Mesothelial cell of epicardium (in vitro differentiated cells): ENCODE measurements around the gene CA5A. TPM values are rescaled to one million over a fixed set of nuclear protein-coding genes. Genes with fewer than 3 reads are reported as not detected.
"Not testable (repeated sequence)": the region's sequence is repeated elsewhere in the genome, so short reads cannot be mapped to it uniquely, and the experiment has no call there.

ENCODE experiments used
- DNase-seq, 2 experiments: peaks; one replicate each; pipeline ENCODE4 v3.0.0; 2021; ENCODE audit warnings: low spot score in 2 of 2; ENCODE audit not compliant: unreplicated experiment in 2 of 2
- H3K27ac Mint-ChIP-seq: 2 replicates; pipeline ENCODE4 v1.8.0; 2021; ENCODE audit warnings: mixed read lengths
- H3K27me3 Mint-ChIP-seq: 2 replicates; pipeline ENCODE4 v1.8.0; 2021; ENCODE audit warnings: low read depth, mixed read lengths
- H3K36me3 Mint-ChIP-seq: 2 replicates; pipeline ENCODE4 v1.8.0; 2021; ENCODE audit warnings: mixed read lengths
- H3K4me1 Mint-ChIP-seq: 2 replicates; pipeline ENCODE4 v1.8.0; 2021; ENCODE audit warnings: mixed read lengths
- H3K4me3 Mint-ChIP-seq: 2 replicates; pipeline ENCODE4 v1.8.0; 2021; ENCODE audit warnings: mild to moderate bottlenecking, moderate library complexity, mixed read lengths
- H3K9me3 Mint-ChIP-seq: 2 replicates; pipeline ENCODE4 v1.8.0; 2021; ENCODE audit warnings: mixed read lengths
- total RNA-seq: library from RNA; stranded (reverse); gene quantifications from 3 replicates; pipeline ENCODE4 v1.2.1, GENCODE V29; 2021
- TF ChIP-seq, protein P1 (sequence below): fragments of 200-600 bp; sonication (generic); IDR thresholded peaks from one replicate; pipeline ENCODE4 v1.5.0; 2021; ENCODE audit warnings: antibody characterized with exemption; ENCODE audit not compliant: unreplicated experiment

CA5A gene
- total RNA-seq, 1 donor from 2014 or later: not detected

GRCh38 chr16:87900489-87900888 is 35.8 kb downstream of the CA5A start:
- DNase-seq, H3K9me3 Mint-ChIP-seq, H3K4me3 Mint-ChIP-seq, H3K27ac Mint-ChIP-seq, H3K36me3 Mint-ChIP-seq, H3K27me3 Mint-ChIP-seq, H3K4me1 Mint-ChIP-seq: not testable (repeated sequence)

- H3K9me3 Mint-ChIP-seq: no peaks in the 10 kb centered on the region
- H3K4me1 Mint-ChIP-seq: no peaks in the 10 kb centered on the region
- TF ChIP-seq, protein P1, sequence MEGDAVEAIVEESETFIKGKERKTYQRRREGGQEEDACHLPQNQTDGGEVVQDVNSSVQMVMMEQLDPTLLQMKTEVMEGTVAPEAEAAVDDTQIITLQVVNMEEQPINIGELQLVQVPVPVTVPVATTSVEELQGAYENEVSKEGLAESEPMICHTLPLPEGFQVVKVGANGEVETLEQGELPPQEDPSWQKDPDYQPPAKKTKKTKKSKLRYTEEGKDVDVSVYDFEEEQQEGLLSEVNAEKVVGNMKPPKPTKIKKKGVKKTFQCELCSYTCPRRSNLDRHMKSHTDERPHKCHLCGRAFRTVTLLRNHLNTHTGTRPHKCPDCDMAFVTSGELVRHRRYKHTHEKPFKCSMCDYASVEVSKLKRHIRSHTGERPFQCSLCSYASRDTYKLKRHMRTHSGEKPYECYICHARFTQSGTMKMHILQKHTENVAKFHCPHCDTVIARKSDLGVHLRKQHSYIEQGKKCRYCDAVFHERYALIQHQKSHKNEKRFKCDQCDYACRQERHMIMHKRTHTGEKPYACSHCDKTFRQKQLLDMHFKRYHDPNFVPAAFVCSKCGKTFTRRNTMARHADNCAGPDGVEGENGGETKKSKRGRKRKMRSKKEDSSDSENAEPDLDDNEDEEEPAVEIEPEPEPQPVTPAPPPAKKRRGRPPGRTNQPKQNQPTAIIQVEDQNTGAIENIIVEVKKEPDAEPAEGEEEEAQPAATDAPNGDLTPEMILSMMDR: no peak
- no peaks in the 10 kb centered on the region for H3K36me3 Mint-ChIP-seq
- H3K4me3 Mint-ChIP-seq: no peak overlapping the region
- no peak overlapping the region for H3K27ac Mint-ChIP-seq
- H3K27me3 Mint-ChIP-seq: no peaks in the 10 kb centered on the region
- DNase-seq: no peak
Observed at GRCh38 chr16:87897521-87898505, 38.5 kb downstream of the CA5A start.

GRCh38 chr16:87896924-87897520 is 39.3 kb downstream of the CA5A start:
- H3K4me1 Mint-ChIP-seq, DNase-seq, H3K4me3 Mint-ChIP-seq, H3K36me3 Mint-ChIP-seq, H3K27ac Mint-ChIP-seq, H3K9me3 Mint-ChIP-seq, H3K27me3 Mint-ChIP-seq: not testable (repeated sequence)

DNA sequence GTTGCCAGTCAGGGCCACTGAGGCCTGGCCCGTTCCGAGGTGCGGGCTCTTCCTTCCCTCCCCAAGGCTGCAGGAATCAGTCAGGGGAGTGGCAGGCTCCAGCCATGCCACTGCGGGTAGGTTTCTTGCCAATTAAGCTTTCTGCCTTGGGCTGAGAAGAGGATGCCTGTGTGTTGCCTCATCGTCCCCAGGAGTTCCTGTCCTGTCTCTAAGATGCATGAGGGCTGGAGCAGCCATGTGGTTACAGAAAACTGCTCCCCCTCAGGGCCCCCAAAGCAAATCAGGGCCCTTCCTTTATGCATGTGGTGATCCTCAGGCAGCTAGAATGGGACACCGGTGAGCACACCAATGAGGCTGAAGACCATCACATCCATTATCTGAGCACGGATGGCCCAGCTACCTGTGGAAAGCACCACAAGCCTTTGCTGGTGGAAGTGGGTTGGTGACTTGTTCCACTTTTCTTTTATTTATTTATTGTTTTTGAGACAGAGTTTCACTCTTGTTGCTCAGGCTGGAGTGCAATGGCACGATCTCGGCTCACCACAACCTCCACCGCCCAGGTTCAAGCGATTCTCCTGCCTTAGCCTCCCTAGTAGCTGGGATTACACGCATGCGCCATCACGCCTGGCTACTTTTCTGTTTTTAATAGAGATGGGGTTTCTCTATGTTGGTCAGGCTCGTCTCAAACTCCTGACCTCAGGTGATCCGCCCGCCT is 40.0 kb downstream of the CA5A start:
- not testable (repeated sequence) for H3K27ac Mint-ChIP-seq, H3K36me3 Mint-ChIP-seq, DNase-seq, H3K4me1 Mint-ChIP-seq, H3K4me3 Mint-ChIP-seq, H3K27me3 Mint-ChIP-seq, H3K9me3 Mint-ChIP-seq

GRCh38 chr16:87895641-87896141 is 40.6 kb downstream of the CA5A start:
- H3K36me3 Mint-ChIP-seq: no peaks in the 10 kb centered on the region
- TF ChIP-seq, protein P1: no peak
- no peaks in the 10 kb centered on the region for H3K9me3 Mint-ChIP-seq
- H3K27ac Mint-ChIP-seq: no peak overlapping the region
- DNase-seq: no peak
- H3K4me3 Mint-ChIP-seq: no peak overlapping the region
- no peaks in the 10 kb centered on the region for H3K27me3 Mint-ChIP-seq
- H3K4me1 Mint-ChIP-seq: no peaks in the 10 kb centered on the region

GRCh38 chr16:87894005-87894404 is 42.3 kb downstream of the CA5A start:
- not testable (repeated sequence) for H3K36me3 Mint-ChIP-seq, H3K4me1 Mint-ChIP-seq, H3K27me3 Mint-ChIP-seq, DNase-seq, H3K4me3 Mint-ChIP-seq, H3K9me3 Mint-ChIP-seq, H3K27ac Mint-ChIP-seq

DNA sequence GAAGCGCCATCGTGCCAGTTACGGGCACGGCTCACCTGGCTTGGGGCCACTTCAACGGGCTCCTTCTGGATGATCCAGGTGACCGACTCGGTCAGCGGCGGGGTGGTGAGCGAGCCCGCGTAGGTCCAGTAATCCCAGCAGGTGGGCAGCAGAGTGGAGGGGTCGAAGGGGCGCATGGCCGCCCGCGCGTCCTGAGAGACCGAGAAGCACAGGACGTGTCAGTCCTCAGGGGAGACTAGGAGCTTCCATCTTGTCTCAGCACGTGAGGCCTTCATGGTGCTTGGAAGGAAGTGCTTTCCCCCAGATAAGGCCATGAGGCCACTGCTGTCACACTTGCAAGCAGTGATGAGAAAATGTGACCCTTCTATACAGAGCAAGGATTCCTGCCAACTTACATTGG is 44.6 kb downstream of the CA5A start:
- TF ChIP-seq, protein P1: no peak
- H3K27ac Mint-ChIP-seq: no peak overlapping the region
- no peaks in the 10 kb centered on the region for H3K4me1 Mint-ChIP-seq
- peaks cover 5% of the 10 kb centered on the region for H3K9me3 Mint-ChIP-seq
- H3K4me3 Mint-ChIP-seq: no peak overlapping the region
- DNase-seq: no peak
- H3K36me3 Mint-ChIP-seq: no peaks in the 10 kb centered on the region
- H3K27me3 Mint-ChIP-seq: no peaks in the 10 kb centered on the region

- not testable (repeated sequence) for H3K9me3 Mint-ChIP-seq, H3K27me3 Mint-ChIP-seq
Observed at GRCh38 chr16:87889762-87890161, 46.6 kb downstream of the CA5A start.

DNA sequence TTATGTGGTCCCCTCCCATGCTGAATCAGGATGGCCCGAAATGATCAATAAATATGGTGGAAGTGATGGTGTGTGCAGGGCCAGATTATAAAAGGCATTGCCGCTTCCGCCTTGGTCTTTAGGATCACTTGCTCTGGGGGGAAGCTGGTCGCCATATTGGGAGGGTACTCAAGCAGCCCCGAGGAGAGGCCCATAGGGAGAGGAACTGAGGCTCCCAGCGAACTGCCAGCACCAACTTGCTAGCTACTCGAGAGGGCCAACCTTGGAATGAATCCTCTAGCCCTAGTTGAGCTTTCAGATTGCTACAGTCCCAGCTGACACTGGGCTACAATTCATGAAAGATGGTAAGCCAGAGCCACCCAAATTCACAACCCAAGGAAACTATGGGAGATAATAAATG is 48.0 kb downstream of the CA5A start:
- not testable (repeated sequence) for H3K27ac Mint-ChIP-seq

More at GRCh38 chr16:87889762-87890161, 46.6 kb downstream of the CA5A start:
- H3K27ac Mint-ChIP-seq, H3K4me1 Mint-ChIP-seq, DNase-seq, H3K36me3 Mint-ChIP-seq, H3K4me3 Mint-ChIP-seq: not testable (repeated sequence)

GRCh38 chr16:87887931-87888330 is 48.4 kb downstream of the CA5A start:
- H3K4me3 Mint-ChIP-seq, H3K36me3 Mint-ChIP-seq, H3K4me1 Mint-ChIP-seq, H3K27me3 Mint-ChIP-seq, DNase-seq, H3K9me3 Mint-ChIP-seq, H3K27ac Mint-ChIP-seq: not testable (repeated sequence)

More for the DNA sequence above, 48.0 kb downstream of the CA5A start:
- not testable (repeated sequence) for DNase-seq, H3K36me3 Mint-ChIP-seq, H3K4me3 Mint-ChIP-seq, H3K9me3 Mint-ChIP-seq, H3K27me3 Mint-ChIP-seq, H3K4me1 Mint-ChIP-seq
